ENCODE data around the gene DNM1. TPM values are rescaled to one million over a fixed set of nuclear protein-coding genes. Genes with fewer than 3 reads are reported as not detected.
"Not testable (repeated sequence)": the region's sequence is repeated elsewhere in the genome, so short reads cannot be mapped to it uniquely, and the experiment has no call there.

The DNM1 gene
- total RNA-seq, 4 donors from 2014 or later = 1.3 to 9.7 (median 1.6) TPM

GRCh38 chr9:128271512-128271911, 68.3 kb downstream of the DNM1 start:
- H3K9me3 ChIP-seq = no peaks in the 10 kb centered on the region
- peaks cover 18 to 76% (median 22%) of the 10 kb centered on the region in 3 donors for H3K4me1 ChIP-seq
- H3K36me3 ChIP-seq = peaks cover 10 to 63% (median 15%) of the 10 kb centered on the region in 3 donors
- no peaks in the 10 kb centered on the region for H3K27me3 ChIP-seq
- TF ChIP-seq POLR2A (IDR thresholded peaks at IDR 0.05) = no peak
- no peak for TF ChIP-seq CTCF (IDR thresholded peaks at IDR 0.05)
- peak overlapping the region; percentile 42 to 80 (median 64) for H3K27ac ChIP-seq
- no peak for DNase-seq
- 70 to 78% methylated on average over 5 of the region's 5 CpGs for WGBS, 2 donors
- no peak overlapping the region for H3K4me3 ChIP-seq
- intact Hi-C loops (cut with DNase I) = no loop called here

GRCh38 chr9:128274245-128274644, 71.1 kb downstream of the DNM1 start:
- no peak for DNase-seq
- Histone ChIP-seq H3K9me3 (no peaks in the 10 kb centered on the region), H3K36me3 (peaks cover 0 to 40% (median 10%) of the 10 kb centered on the region in 3 donors), H3K4me3 (peak overlapping the region in 2 of 4 donors; percentile 98 to 99), H3K27ac (peak overlapping the region in 1 of 4 donors; percentile 100), H3K4me1 (peaks cover 24 to 76% (median 32%) of the 10 kb centered on the region in 3 donors), H3K27me3 (no peaks in the 10 kb centered on the region)
- TF ChIP-seq POLR2A (IDR thresholded peaks at IDR 0.05) = no peak
- intact Hi-C loops (cut with DNase I) = no loop called here
- WGBS, 2 donors = 72 to 78% methylated on average over 8 of the region's 8 CpGs

GRCh38 chr9:128275198-128276007, 72.2 kb downstream of the DNM1 start, which contains the start of gene GOLGA2:
TSS of gene GOLGA2 (minus strand) at chr9:128276007. CDS start at chr9:128275976, 31 bp downstream.
- Histone ChIP-seq H3K36me3 (peaks cover 0 to 42% (median 10%) of the 10 kb centered on the region in 3 donors), H3K27ac (peak within 1 kb of the TSS; percentile 95 to 100 (median 98)), H3K9me3 (no peaks in the 10 kb centered on the region), H3K27me3 (no peaks in the 10 kb centered on the region), H3K4me3 (peak within 1 kb of the TSS; percentile 96 to 99 (median 98)), H3K4me1 (peaks cover 21 to 64% (median 32%) of the 10 kb centered on the region in 3 donors)
- 0 to 2% methylated on average over 15 to 17 of the region's 57 CpGs for WGBS, 2 donors
- TF ChIP-seq CTCF (IDR thresholded peaks at IDR 0.05) (peak in 1 of 6 experiments; percentile 3), POLR2A (IDR thresholded peaks at IDR 0.05) (no peak)
- intact Hi-C loops (cut with DNase I) = no loop called here
- DNase-seq = no peak

GRCh38 chr9:128276008-128276573, 72.9 kb downstream of the DNM1 start, which contains the start of gene SWI5:
TSS of gene SWI5 (plus strand) at chr9:128276276.
- intact Hi-C loops (cut with DNase I) = no loop called here
- Histone ChIP-seq H3K36me3 (peaks cover 0 to 36% (median 10%) of the 10 kb centered on the region in 3 donors), H3K27me3 (no peaks in the 10 kb centered on the region), H3K9me3 (no peaks in the 10 kb centered on the region), H3K4me1 (peaks cover 21 to 57% (median 28%) of the 10 kb centered on the region in 3 donors), H3K4me3 (peak within 1 kb of the TSS; percentile 96 to 99 (median 98)), H3K27ac (peak within 1 kb of the TSS; percentile 95 to 100 (median 98))
- peak in 3 of 4 donors; percentile 89 to 98 (median 97) for TF ChIP-seq POLR2A (IDR thresholded peaks at IDR 0.05)
- peak in 2 of 6 experiments; percentile 10 to 16 for TF ChIP-seq CTCF (IDR thresholded peaks at IDR 0.05)
- peak; percentile 92 for DNase-seq
- WGBS, 2 donors = 0 to 2% methylated on average over 5 to 24 of the region's 38 CpGs

GRCh38 chr9:128276574-128277270, 73.5 kb downstream of the DNM1 start:
- no peak for DNase-seq
- no peak for TF ChIP-seq POLR2A (IDR thresholded peaks at IDR 0.05)
- TF ChIP-seq CTCF (IDR thresholded peaks at IDR 0.05) = no peak
- Histone ChIP-seq H3K27me3 (no peaks in the 10 kb centered on the region), H3K27ac (peak overlapping the region; percentile 88 to 100 (median 96)), H3K4me3 (peak overlapping the region; percentile 96 to 99 (median 98)), H3K9me3 (no peaks in the 10 kb centered on the region), H3K36me3 (peaks cover 0 to 30% (median 10%) of the 10 kb centered on the region in 3 donors), H3K4me1 (peaks cover 15 to 51% (median 24%) of the 10 kb centered on the region in 3 donors)
- WGBS, 2 donors = 4 to 5% methylated on average over 22 to 23 of the region's 23 CpGs
- intact Hi-C loops (cut with DNase I) = no loop called here

- H3K36me3 ChIP-seq; H3K27me3 ChIP-seq; intact Hi-C loops (cut with DNase I); H3K4me3 ChIP-seq; DNase-seq; H3K9me3 ChIP-seq: not testable (repeated sequence)
- H3K4me1 ChIP-seq = peaks cover 11 to 25% (median 17%) of the 10 kb centered on the region in 3 donors
- H3K27ac ChIP-seq = peak overlapping the region in 1 of 4 donors; percentile 39
- 68 to 79% methylated on average over 18 of the region's 22 CpGs for WGBS, 2 donors
These were observed 76.2 kb downstream of the DNM1 start for GRCh38 chr9:128279088-128280073.
